ENCODE data around the gene SH2D1B. TPM values are rescaled to one million over a fixed set of nuclear protein-coding genes. Genes with fewer than 3 reads are reported as not detected.

Gene SH2D1B
- total RNA-seq, 1 donor from 2014 or later, result not detected

GRCh38 chr1:162368451-162368850 lies 43.5 kb downstream of the SH2D1B start:
- intact Hi-C loops (cut with micrococcal nuclease), result no loop called here
- no peak overlapping the region for H3K27ac Mint-ChIP-seq
- H3K4me3 Mint-ChIP-seq, result no peak overlapping the region
- ChIA-PET POLR2A (no interaction called here), CTCF (no interaction called here)
- ATAC-seq (ENCODE audit: low read depth) (no peak), DNase-seq (no peak)
- H3K27me3 Mint-ChIP-seq, result peaks cover 7% of the 10 kb centered on the region
- TF ChIP-seq CTCF (IDR thresholded peaks at IDR 0.05), result no peak
- no peaks in the 10 kb centered on the region for H3K36me3 Mint-ChIP-seq (ENCODE audit: low read depth)
- H3K4me1 Mint-ChIP-seq, result no peaks in the 10 kb centered on the region
- no peaks in the 10 kb centered on the region for H3K9me3 Mint-ChIP-seq

GRCh38 chr1:162367772-162368171 lies 44.2 kb downstream of the SH2D1B start:
- Mint-ChIP-seq H3K27ac (no peak overlapping the region), H3K9me3 (no peaks in the 10 kb centered on the region), H3K27me3 (peaks cover 12% of the 10 kb centered on the region), H3K36me3 (ENCODE audit: low read depth) (no peaks in the 10 kb centered on the region), H3K4me1 (no peaks in the 10 kb centered on the region), H3K4me3 (no peak overlapping the region)
- TF ChIP-seq CTCF (IDR thresholded peaks at IDR 0.05), result no peak
- ChIA-PET POLR2A (no interaction called here), CTCF (no interaction called here)
- intact Hi-C loops (cut with micrococcal nuclease), result no loop called here
- DNase-seq (no peak), ATAC-seq (ENCODE audit: low read depth) (no peak)

DNA sequence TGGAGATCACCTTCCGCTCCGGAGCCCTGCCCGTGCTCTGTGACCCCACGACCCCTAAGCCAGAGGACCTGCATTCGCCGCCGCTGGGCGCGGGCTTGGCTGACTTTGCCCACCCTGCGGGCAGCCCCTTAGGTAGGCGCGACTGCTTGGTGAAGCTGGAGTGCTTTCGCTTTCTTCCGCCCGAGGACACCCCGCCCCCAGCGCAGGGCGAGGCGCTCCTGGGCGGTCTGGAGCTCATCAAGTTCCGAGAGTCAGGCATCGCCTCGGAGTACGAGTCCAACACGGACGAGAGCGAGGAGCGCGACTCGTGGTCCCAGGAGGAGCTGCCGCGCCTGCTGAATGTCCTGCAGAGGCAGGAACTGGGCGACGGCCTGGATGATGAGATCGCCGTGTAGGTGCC lies 44.9 kb downstream of the SH2D1B start:
- Mint-ChIP-seq H3K4me1 (no peaks in the 10 kb centered on the region), H3K27ac (no peak overlapping the region), H3K4me3 (no peak overlapping the region), H3K27me3 (peaks cover 10% of the 10 kb centered on the region), H3K36me3 (ENCODE audit: low read depth) (no peaks in the 10 kb centered on the region), H3K9me3 (no peaks in the 10 kb centered on the region)
- TF ChIP-seq CTCF (IDR thresholded peaks at IDR 0.05), result no peak
- ChIA-PET POLR2A (no interaction called here), CTCF (interaction anchor here (0.6 kb wide), 1 partner anchor 1080 kb away, joined by 3 read pairs; no protein-coding TSS in a partner anchor)
- intact Hi-C loops (cut with micrococcal nuclease), result no loop called here
- DNase-seq (no peak), ATAC-seq (ENCODE audit: low read depth) (no peak)

- Mint-ChIP-seq H3K27me3 (peaks cover 10% of the 10 kb centered on the region), H3K27ac (no peak overlapping the region), H3K4me3 (no peak overlapping the region), H3K36me3 (ENCODE audit: low read depth) (no peaks in the 10 kb centered on the region), H3K4me1 (peaks cover 4% of the 10 kb centered on the region), H3K9me3 (no peaks in the 10 kb centered on the region)
- intact Hi-C loops (cut with micrococcal nuclease), result no loop called here
- ATAC-seq (ENCODE audit: low read depth), result no peak
- TF ChIP-seq CTCF (IDR thresholded peaks at IDR 0.05), result no peak
- CTCF ChIA-PET, result interaction anchor here (0.6 kb wide), 1 partner anchor 1079 kb away, joined by 3 read pairs; no protein-coding TSS in a partner anchor
- POLR2A ChIA-PET, result no interaction called here
- no peak for DNase-seq
These were observed 45.3 kb downstream of the SH2D1B start for GRCh38 chr1:162366671-162367070.

- POLR2A ChIA-PET, result no interaction called here
- TF ChIP-seq CTCF (IDR thresholded peaks at IDR 0.05), result no peak
- ATAC-seq (ENCODE audit: low read depth), result no peak
- no peak overlapping the region for H3K4me3 Mint-ChIP-seq
- intact Hi-C loops (cut with micrococcal nuclease), result no loop called here
- H3K9me3 Mint-ChIP-seq, result no peaks in the 10 kb centered on the region
- peaks cover 10% of the 10 kb centered on the region for H3K27me3 Mint-ChIP-seq
- H3K4me1 Mint-ChIP-seq, result peaks cover 6% of the 10 kb centered on the region
- DNase-seq, result no peak
- no peak overlapping the region for H3K27ac Mint-ChIP-seq
- no peaks in the 10 kb centered on the region for H3K36me3 Mint-ChIP-seq (ENCODE audit: low read depth)
- CTCF ChIA-PET, result no interaction called here
These were observed 45.8 kb downstream of the SH2D1B start for GRCh38 chr1:162366149-162366548.

All from activated B cell treated with CpG ODN at 0.5 μM for 24 hours (primary cell).